GM12878 (cell line): ENCODE measurements around the gene CASP3. TPM values are rescaled to one million over a fixed set of nuclear protein-coding genes. Genes with fewer than 3 reads are reported as not detected.

Source experiments
- ATAC-seq: fragments of 200-7000 bp; cut with Tn5 transposase; 3 replicates; pipeline ENCODE4 v1.9.1; 2020; ENCODE audit warnings: mild to moderate bottlenecking, moderate library complexity
- BruUV-seq: library from RNA; stranded (reverse); fragments of 400-500 nt; replicated peaks from 2 replicates; lab custom pipeline; 2021; lab: Mats Ljungman, UMichigan
- CTCF ChIA-PET: fragments of 300-600 bp; sonication (Branson Sonifier 250); formaldehyde crosslinking; extraction: SDS; loops from one replicate; lab custom pipeline; 2021; ENCODE audit warnings: inconsistent platforms; lab: Yijun Ruan, JAX
- POLR2A ChIA-PET: fragments of 350-600 bp; formaldehyde crosslinking; extraction: SDS; loops from one replicate; lab custom pipeline; 2021; ENCODE audit warnings: inconsistent platforms; lab: Charles Lee
- RAD21 ChIA-PET: fragments of 300-600 bp; sonication (Branson Sonifier 250); formaldehyde crosslinking; loops from one replicate; lab custom pipeline; 2023; ENCODE audit warnings: antibody characterized with exemption; ENCODE audit not compliant: unreplicated experiment; lab: Charles Lee
- SMC1A ChIA-PET: fragments of 300-600 bp; sonication (Branson Sonifier 250); formaldehyde crosslinking; loops from one replicate; lab custom pipeline; 2023; ENCODE audit not compliant: unreplicated experiment, uncharacterized antibody; lab: Charles Lee
- DNase-seq: peaks from one replicate; pipeline ENCODE4 v3.0.0-alpha.2; 2011; ENCODE audit warnings: low read depth, low spot score
- FAIRE-seq: peaks from 3 replicates; lab custom pipeline; 2011; peaks lifted over from hg19 to GRCh38; lab: Jason Lieb, UNC
- H2AFZ ChIP-seq: 2 replicates; pipeline ENCODE4 v1.6.0; 2011; ENCODE audit warnings: low read depth, low read length, control low read depth; ENCODE audit not compliant: control insufficient read depth
- H3K27ac ChIP-seq: 2 replicates; pipeline ENCODE4 v1.5.1; 2011; ENCODE audit warnings: control low read depth; ENCODE audit not compliant: control insufficient read depth, insufficient read depth
- H3K27me3 ChIP-seq, 2 experiments: replicated peaks in 1 of 2; 2 replicates each; pipeline versions ENCODE4 v1.6.0 to v1.6.1; 2011; ENCODE audit warnings: low read length in 1 of 2; ENCODE audit not compliant: control insufficient read depth in 2 of 2, insufficient read depth in 2 of 2
- H3K36me3 ChIP-seq, 2 experiments: 2 replicates each; pipeline ENCODE4 v1.5.1; 2011; ENCODE audit warnings: low read length in 1 of 2; ENCODE audit not compliant: control insufficient read depth in 2 of 2, insufficient read depth in 2 of 2
- H3K4me1 ChIP-seq: 2 replicates; pipeline ENCODE4 v1.6.1; 2011; ENCODE audit warnings: mild to moderate bottlenecking, low read length, moderate library complexity, mixed read lengths; ENCODE audit not compliant: control insufficient read depth, insufficient read depth
- H3K4me2 ChIP-seq: 2 replicates; pipeline ENCODE4 v1.6.0; 2011; ENCODE audit warnings: control low read depth; ENCODE audit not compliant: control insufficient read depth, insufficient read depth
- H3K4me3 ChIP-seq: fragments of 200-600 bp; sonication (generic); 2 replicates; pipeline ENCODE4 v1.5.1; 2016
- H3K79me2 ChIP-seq: 2 replicates; pipeline ENCODE4 v1.6.0; 2011; ENCODE audit warnings: low read length; ENCODE audit not compliant: control insufficient read depth, insufficient read depth
- H3K9ac ChIP-seq: 2 replicates; pipeline ENCODE4 v1.8.0; 2011; ENCODE audit warnings: low read length, control low read depth, mixed read lengths; ENCODE audit not compliant: control insufficient read depth, insufficient read depth
- H3K9me3 ChIP-seq: replicated peaks from 3 replicates; pipeline ENCODE4 v1.5.1; 2011; ENCODE audit warnings: mild to moderate bottlenecking, low read length; ENCODE audit not compliant: control insufficient read depth, insufficient read depth
- H4K20me1 ChIP-seq: 2 replicates; pipeline ENCODE4 v1.6.0; 2011; ENCODE audit not compliant: control insufficient read depth, insufficient read depth
- CBX5 ChIP-seq: sonication (generic); IDR thresholded peaks from 2 replicates; pipeline ENCODE4 v1.6.1; 2016; ENCODE audit warnings: low read depth, moderate library complexity, mild to moderate bottlenecking, inconsistent platforms
- CHD2 ChIP-seq: IDR thresholded peaks from 2 replicates; pipeline ENCODE4 v1.6.1; 2011; ENCODE audit warnings: low read depth, low read length, improper control_type of control experiment, borderline replicate concordance
- PAX8 ChIP-seq: fragments of 450-650 bp; IDR thresholded peaks from 2 replicates; pipeline ENCODE4 v1.6.1; 2017; ENCODE audit warnings: mild to moderate bottlenecking, moderate library complexity
- POU2F2 ChIP-seq: IDR thresholded peaks from 3 replicates; pipeline ENCODE4 v1.6.1; 2011; ENCODE audit warnings: low read depth, mild to moderate bottlenecking, low read length, borderline replicate concordance
- ZBTB33 ChIP-seq: fragments of 450-650 bp; IDR thresholded peaks from 2 replicates; pipeline ENCODE4 v1.6.1; 2017; ENCODE audit warnings: mild to moderate bottlenecking
- ZZZ3 ChIP-seq: IDR thresholded peaks from 2 replicates; pipeline ENCODE4 v1.6.1; 2011; ENCODE audit warnings: low read depth; ENCODE audit not compliant: control insufficient read depth, insufficient read length
- WGBS: methylation state at CpG from one replicate; pipeline ENCODE4 v1.1.6; 2016; ENCODE audit warnings: low lambda C conversion rate; ENCODE audit not compliant: insufficient replicate concordance, insufficient coverage; ENCODE audit errors: missing lambda C conversion rate; 5-methylcytosine and 5-hydroxymethylcytosine counted together
- in situ Hi-C: fragments of 300-500 bp; cut with MboI; formaldehyde crosslinking; loops from 9 replicates; pipeline ENCODE4 v1.14.3; 2018; ENCODE audit warnings: mixed read lengths
- intact Hi-C: fragments of 100-400 bp; cut with micrococcal nuclease; formaldehyde crosslinking; loops from one replicate; pipeline ENCODE4 v1.14.2; 2022; ENCODE audit not compliant: unreplicated experiment
- polyA plus RNA-seq, 11 experiments: library from polyadenylated mRNA; depleted of rRNA in 4 of 11; unstranded in 6 of 11; stranded (reverse) in 5 of 11; fragments of >200 nt; fragmentation: Nextera tagmentation in 4 of 11; fragmentation: Illumina TruSeq in 1 of 11; extraction: Ambion mirVana in 4 of 11; extraction: Trizol in 1 of 11; gene quantifications; 1 replicate in 1 of 11; 2 replicates in 10 of 11; pipeline versions ENCODE4 v1.2.1 to v1.2.3, GENCODE V29; 2011 to 2016; ENCODE audit warnings: inconsistent platforms in 2 of 11, missing spikeins in 2 of 11, low read depth in 1 of 11
- total RNA-seq, 4 experiments: library from RNA; depleted of rRNA in 3 of 4; stranded (reverse); fragments of >200 nt in 3 of 4; fragmentation: Illumina TruSeq in 1 of 4; extraction: Trizol in 1 of 4; gene quantifications; 2 replicates each; pipeline versions ENCODE4 v1.2.1 to v1.2.3, GENCODE V29; 2013 to 2021
- TF ChIP-seq, protein P1 (sequence below): fragments of 450-650 bp; formaldehyde crosslinking; IDR thresholded peaks from 2 replicates; pipeline ENCODE4 v1.4.0; 2020; ENCODE audit warnings: mild to moderate bottlenecking, moderate library complexity
- TF ChIP-seq, protein P2 (sequence below): IDR thresholded peaks from 2 replicates; pipeline ENCODE4 v1.6.1; 2012; ENCODE audit warnings: improper control_type of control experiment, low read depth, low read length; ENCODE audit not compliant: insufficient replicate concordance
- TF ChIP-seq, protein P3 (sequence below): fragments of 450-650 bp; IDR thresholded peaks from 2 replicates; pipeline ENCODE4 v1.6.1; 2017; ENCODE audit warnings: mild to moderate bottlenecking, low read depth, inconsistent platforms; ENCODE audit not compliant: poor library complexity, severe bottlenecking

The CASP3 gene
- total and polyA plus RNA-seq, 10 of the 15 experiments (the other 5 are each of a cell fraction or from before 2014, with no cell fraction given), result 50.0 to 194 (median 74.4) TPM

DNA sequence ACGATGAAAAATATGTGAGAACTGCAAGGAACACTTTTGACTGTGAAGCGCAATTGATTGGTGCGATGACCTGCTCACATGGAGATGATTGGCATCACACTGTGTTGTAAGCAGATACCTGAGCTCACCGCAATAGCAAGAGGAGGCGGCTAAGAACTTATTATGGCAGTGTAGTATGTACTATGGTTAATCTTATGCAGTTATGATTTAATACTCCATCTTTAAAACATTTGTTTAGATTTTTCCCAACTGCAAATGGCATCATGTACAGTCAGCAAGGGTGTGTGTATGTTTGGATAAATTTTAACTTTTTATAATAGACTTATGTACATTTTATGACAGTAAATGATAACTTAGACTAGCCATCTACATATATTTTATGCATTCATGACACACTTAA lies 25.8 kb upstream of the CASP3 start (continued):
- TF ChIP-seq, protein P1, sequence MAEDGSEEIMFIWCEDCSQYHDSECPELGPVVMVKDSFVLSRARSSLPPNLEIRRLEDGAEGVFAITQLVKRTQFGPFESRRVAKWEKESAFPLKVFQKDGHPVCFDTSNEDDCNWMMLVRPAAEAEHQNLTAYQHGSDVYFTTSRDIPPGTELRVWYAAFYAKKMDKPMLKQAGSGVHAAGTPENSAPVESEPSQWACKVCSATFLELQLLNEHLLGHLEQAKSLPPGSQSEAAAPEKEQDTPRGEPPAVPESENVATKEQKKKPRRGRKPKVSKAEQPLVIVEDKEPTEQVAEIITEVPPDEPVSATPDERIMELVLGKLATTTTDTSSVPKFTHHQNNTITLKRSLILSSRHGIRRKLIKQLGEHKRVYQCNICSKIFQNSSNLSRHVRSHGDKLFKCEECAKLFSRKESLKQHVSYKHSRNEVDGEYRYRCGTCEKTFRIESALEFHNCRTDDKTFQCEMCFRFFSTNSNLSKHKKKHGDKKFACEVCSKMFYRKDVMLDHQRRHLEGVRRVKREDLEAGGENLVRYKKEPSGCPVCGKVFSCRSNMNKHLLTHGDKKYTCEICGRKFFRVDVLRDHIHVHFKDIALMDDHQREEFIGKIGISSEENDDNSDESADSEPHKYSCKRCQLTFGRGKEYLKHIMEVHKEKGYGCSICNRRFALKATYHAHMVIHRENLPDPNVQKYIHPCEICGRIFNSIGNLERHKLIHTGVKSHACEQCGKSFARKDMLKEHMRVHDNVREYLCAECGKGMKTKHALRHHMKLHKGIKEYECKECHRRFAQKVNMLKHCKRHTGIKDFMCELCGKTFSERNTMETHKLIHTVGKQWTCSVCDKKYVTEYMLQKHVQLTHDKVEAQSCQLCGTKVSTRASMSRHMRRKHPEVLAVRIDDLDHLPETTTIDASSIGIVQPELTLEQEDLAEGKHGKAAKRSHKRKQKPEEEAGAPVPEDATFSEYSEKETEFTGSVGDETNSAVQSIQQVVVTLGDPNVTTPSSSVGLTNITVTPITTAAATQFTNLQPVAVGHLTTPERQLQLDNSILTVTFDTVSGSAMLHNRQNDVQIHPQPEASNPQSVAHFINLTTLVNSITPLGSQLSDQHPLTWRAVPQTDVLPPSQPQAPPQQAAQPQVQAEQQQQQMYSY, result no peak
- TF ChIP-seq POU2F2 (no peak), CBX5 (no peak)
- TF ChIP-seq, all 136 proteins: peak for 0

GRCh38 chr4:184674011-184674410 lies 24.8 kb upstream of the CASP3 start:
- ChIA-PET CTCF (no interaction called here), SMC1A (no interaction called here), POLR2A (no interaction called here), RAD21 (interaction anchor here (1.0 kb wide), 1 partner anchor 365 kb away, joined by 3 read pairs; no protein-coding TSS in a partner anchor)
- no peaks in the 10 kb centered on the region for H3K79me2 ChIP-seq
- in situ Hi-C loops (no loop called here), intact Hi-C loops (no loop called here)
- 100% methylated on average over 4 of the region's 4 CpGs for WGBS
- H3K9me3 ChIP-seq, result no peaks in the 10 kb centered on the region
- ATAC-seq (no peak), FAIRE-seq (no peak), DNase-seq (no peak)
- H2AFZ ChIP-seq, result no peak overlapping the region
- no peaks in the 10 kb centered on the region for H3K4me1 ChIP-seq
- no TSS peak for BruUV-seq
- H3K4me3 ChIP-seq, result no peak overlapping the region
- H3K27ac ChIP-seq, result no peak overlapping the region
- H3K27me3 ChIP-seq, result no peaks in the 10 kb centered on the region
- H3K9ac ChIP-seq, result no peak overlapping the region
- peaks cover 3 to 13% of the 10 kb centered on the region in 2 experiments; a peak in 2 of 4 replicates for H3K36me3 ChIP-seq
- no peaks in the 10 kb centered on the region for H4K20me1 ChIP-seq
- H3K4me2 ChIP-seq, result no peak overlapping the region
- no peak for TF ChIP-seq ZBTB33
- TF ChIP-seq, protein P2, sequence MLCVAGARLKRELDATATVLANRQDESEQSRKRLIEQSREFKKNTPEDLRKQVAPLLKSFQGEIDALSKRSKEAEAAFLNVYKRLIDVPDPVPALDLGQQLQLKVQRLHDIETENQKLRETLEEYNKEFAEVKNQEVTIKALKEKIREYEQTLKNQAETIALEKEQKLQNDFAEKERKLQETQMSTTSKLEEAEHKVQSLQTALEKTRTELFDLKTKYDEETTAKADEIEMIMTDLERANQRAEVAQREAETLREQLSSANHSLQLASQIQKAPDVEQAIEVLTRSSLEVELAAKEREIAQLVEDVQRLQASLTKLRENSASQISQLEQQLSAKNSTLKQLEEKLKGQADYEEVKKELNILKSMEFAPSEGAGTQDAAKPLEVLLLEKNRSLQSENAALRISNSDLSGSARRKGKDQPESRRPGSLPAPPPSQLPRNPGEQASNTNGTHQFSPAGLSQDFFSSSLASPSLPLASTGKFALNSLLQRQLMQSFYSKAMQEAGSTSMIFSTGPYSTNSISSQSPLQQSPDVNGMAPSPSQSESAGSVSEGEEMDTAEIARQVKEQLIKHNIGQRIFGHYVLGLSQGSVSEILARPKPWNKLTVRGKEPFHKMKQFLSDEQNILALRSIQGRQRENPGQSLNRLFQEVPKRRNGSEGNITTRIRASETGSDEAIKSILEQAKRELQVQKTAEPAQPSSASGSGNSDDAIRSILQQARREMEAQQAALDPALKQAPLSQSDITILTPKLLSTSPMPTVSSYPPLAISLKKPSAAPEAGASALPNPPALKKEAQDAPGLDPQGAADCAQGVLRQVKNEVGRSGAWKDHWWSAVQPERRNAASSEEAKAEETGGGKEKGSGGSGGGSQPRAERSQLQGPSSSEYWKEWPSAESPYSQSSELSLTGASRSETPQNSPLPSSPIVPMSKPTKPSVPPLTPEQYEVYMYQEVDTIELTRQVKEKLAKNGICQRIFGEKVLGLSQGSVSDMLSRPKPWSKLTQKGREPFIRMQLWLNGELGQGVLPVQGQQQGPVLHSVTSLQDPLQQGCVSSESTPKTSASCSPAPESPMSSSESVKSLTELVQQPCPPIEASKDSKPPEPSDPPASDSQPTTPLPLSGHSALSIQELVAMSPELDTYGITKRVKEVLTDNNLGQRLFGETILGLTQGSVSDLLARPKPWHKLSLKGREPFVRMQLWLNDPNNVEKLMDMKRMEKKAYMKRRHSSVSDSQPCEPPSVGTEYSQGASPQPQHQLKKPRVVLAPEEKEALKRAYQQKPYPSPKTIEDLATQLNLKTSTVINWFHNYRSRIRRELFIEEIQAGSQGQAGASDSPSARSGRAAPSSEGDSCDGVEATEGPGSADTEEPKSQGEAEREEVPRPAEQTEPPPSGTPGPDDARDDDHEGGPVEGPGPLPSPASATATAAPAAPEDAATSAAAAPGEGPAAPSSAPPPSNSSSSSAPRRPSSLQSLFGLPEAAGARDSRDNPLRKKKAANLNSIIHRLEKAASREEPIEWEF, result no peak
- TF ChIP-seq ZZZ3, result no peak
- TF ChIP-seq, protein P3, sequence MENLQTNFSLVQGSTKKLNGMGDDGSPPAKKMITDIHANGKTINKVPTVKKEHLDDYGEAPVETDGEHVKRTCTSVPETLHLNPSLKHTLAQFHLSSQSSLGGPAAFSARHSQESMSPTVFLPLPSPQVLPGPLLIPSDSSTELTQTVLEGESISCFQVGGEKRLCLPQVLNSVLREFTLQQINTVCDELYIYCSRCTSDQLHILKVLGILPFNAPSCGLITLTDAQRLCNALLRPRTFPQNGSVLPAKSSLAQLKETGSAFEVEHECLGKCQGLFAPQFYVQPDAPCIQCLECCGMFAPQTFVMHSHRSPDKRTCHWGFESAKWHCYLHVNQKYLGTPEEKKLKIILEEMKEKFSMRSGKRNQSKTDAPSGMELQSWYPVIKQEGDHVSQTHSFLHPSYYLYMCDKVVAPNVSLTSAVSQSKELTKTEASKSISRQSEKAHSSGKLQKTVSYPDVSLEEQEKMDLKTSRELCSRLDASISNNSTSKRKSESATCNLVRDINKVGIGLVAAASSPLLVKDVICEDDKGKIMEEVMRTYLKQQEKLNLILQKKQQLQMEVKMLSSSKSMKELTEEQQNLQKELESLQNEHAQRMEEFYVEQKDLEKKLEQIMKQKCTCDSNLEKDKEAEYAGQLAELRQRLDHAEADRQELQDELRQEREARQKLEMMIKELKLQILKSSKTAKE, result no peak
- no peak for TF ChIP-seq CHD2
- TF ChIP-seq PAX8, result no peak
